Stimulated activated CD4-positive, alpha-beta T cell treated with anti-CD3 and anti-CD28 coated beads, Interleukin-4, amount 100 ng/mL, for 48 hours (primary cell): Measurements from ENCODE around the gene PLPPR5.

ENCODE experiments used
- DNase-seq, 2 donors: peaks; one replicate each; pipeline ENCODE4 v3.0.0-alpha.2; 2020; ENCODE audit warnings: low read depth in 2 of 2

Gene PLPPR5

GRCh38 chr1:98969798-98970490 is 34.7 kb downstream of the PLPPR5 start:
- DNase-seq = no peak

GRCh38 chr1:98967122-98967521 is 37.5 kb downstream of the PLPPR5 start:
- no peak for DNase-seq

GRCh38 chr1:98965394-98965793 is 39.3 kb downstream of the PLPPR5 start:
- DNase-seq = no peak

- DNase-seq = no peak
These were observed 40.5 kb downstream of the PLPPR5 start for GRCh38 chr1:98964198-98964597.

GRCh38 chr1:98963064-98963758 is 41.5 kb downstream of the PLPPR5 start:
- no peak for DNase-seq

GRCh38 chr1:98962156-98962555 is 42.5 kb downstream of the PLPPR5 start:
- DNase-seq = no peak

- DNase-seq = no peak
These were observed 55.0 kb downstream of the PLPPR5 start for GRCh38 chr1:98949621-98950020.

GRCh38 chr1:98949166-98949565 is 55.5 kb downstream of the PLPPR5 start:
- no peak for DNase-seq

- DNase-seq = no peak
These were observed 57.6 kb downstream of the PLPPR5 start for GRCh38 chr1:98947071-98947470.

- no peak for DNase-seq
These were observed 64.0 kb downstream of the PLPPR5 start for GRCh38 chr1:98940722-98941079.

GRCh38 chr1:98940069-98940721 is 64.5 kb downstream of the PLPPR5 start:
- DNase-seq = no peak

- no peak for DNase-seq
These were observed 65.2 kb downstream of the PLPPR5 start for GRCh38 chr1:98939471-98939870.

GRCh38 chr1:98937347-98937746 is 67.3 kb downstream of the PLPPR5 start:
- DNase-seq = no peak

- no peak for DNase-seq
These were observed 72.5 kb downstream of the PLPPR5 start for GRCh38 chr1:98932184-98932583.

GRCh38 chr1:98931128-98931835 is 73.4 kb downstream of the PLPPR5 start:
- no peak for DNase-seq

- no peak for DNase-seq
These were observed 75.2 kb downstream of the PLPPR5 start for GRCh38 chr1:98929437-98929836.

GRCh38 chr1:98926597-98926996 is 78.1 kb downstream of the PLPPR5 start:
- no peak for DNase-seq

GRCh38 chr1:98924977-98925376 is 79.7 kb downstream of the PLPPR5 start:
- DNase-seq = no peak

- no peak for DNase-seq
These were observed 81.0 kb downstream of the PLPPR5 start for GRCh38 chr1:98923667-98924066.

- DNase-seq = no peak
These were observed 82.8 kb downstream of the PLPPR5 start for GRCh38 chr1:98921817-98922216.

- DNase-seq = no peak
These were observed 84.1 kb downstream of the PLPPR5 start for GRCh38 chr1:98920441-98921110.

- no peak for DNase-seq
These were observed 85.0 kb downstream of the PLPPR5 start for GRCh38 chr1:98919652-98920051.
